Left forelimb (tissue), 1 donor: Measurements from ENCODE around the gene DKK2.
"Not testable (repeated sequence)": the region's sequence is repeated elsewhere in the genome, so short reads cannot be mapped to it uniquely, and the experiment has no call there.

Experiments
- DNase-seq: peaks from one replicate; pipeline ENCODE4 v3.0.0-alpha.2; 2018; ENCODE audit warnings: low spot score

The DKK2 gene

GRCh38 chr4:106909486-106910188 lies 126.5 kb downstream of the DKK2 start:
- DNase-seq, result no peak

- DNase-seq, result not testable (repeated sequence)
Measured at GRCh38 chr4:106908049-106908448, 128.1 kb downstream of the DKK2 start.

DNA sequence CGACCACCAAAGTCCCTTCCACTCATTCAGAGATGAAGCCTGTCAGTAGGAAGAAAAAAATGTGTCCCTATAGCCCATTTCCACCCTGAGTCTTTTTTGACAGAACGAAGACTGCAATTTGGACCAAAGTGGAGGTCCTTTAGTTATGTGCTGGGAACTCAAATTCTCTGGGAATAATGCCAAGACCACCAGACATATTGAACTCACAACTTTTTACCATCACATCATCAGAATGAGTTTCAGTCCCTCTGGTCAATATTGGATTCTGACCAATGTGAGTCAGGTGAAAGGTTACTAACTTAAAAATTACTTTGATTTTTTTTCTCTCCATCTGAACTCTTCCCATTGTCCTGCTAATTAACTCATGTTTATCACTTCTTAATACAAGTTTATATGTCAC lies 128.9 kb downstream of the DKK2 start:
- DNase-seq, result no peak

DNA sequence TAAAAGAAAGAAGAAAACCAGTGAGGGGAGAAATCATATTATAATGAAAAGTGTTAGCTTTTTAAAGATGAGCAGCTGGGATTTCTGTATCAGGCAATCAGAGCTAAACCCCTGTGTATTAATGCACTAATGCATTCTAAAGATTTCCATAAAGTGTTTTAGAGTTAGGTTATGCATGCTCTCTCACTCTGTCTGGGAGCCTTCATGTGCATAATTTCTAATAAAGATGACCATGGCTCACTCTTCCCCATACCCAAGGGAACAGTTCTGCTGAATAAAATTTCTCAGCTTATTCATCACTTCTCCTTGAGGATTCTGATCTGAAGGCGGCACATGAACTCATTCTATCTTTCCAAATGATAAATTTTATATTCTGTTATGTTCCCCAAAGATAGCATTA lies 129.4 kb downstream of the DKK2 start:
- no peak for DNase-seq

GRCh38 chr4:106898621-106899230 lies 137.4 kb downstream of the DKK2 start:
- no peak for DNase-seq

GRCh38 chr4:106893903-106894302 lies 142.2 kb downstream of the DKK2 start:
- DNase-seq, result no peak

DNA sequence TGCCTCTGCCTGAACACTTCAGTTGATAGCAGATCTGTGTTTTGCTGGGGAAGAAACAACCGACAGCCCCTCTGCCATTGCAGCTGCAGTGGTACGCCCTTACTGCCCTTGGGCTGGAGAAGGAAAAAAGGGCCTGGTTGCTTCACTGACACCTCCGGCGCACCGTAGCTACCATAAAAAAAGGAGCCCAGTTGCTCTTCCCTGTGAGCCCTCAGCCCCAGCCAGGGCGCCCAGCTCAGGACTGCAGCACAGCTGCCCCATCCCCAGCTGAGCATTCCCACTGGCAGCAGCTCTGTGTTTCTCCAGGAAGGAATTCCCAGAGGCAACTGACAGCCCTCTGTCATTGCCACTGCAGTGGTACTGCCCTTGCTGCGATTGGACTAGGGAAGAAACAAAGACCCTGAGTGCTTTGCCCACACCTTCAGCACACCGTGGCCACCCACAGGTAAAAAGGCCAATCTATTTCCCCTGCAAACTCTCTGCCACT lies 142.7 kb downstream of the DKK2 start:
- DNase-seq, result no peak

DNA sequence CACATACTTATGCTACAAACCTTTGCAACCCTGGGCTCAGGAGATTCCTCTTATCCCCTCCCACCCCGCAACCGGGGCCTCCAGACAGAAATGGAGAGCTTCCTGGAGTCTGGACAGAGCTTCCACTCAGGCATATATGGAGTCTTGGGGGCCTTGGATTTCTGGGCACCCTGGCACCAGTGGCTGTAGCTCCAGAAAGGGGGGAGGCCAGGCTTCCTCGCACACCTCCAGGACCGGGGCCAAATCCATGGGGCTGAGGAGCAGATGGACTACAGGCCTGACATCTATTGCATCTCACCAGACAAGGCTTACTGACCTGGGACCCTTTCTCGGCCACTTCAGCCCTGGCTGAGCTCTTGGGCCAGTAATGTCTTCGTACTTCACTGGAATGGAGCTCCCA lies 143.3 kb downstream of the DKK2 start:
- no peak for DNase-seq

DNA sequence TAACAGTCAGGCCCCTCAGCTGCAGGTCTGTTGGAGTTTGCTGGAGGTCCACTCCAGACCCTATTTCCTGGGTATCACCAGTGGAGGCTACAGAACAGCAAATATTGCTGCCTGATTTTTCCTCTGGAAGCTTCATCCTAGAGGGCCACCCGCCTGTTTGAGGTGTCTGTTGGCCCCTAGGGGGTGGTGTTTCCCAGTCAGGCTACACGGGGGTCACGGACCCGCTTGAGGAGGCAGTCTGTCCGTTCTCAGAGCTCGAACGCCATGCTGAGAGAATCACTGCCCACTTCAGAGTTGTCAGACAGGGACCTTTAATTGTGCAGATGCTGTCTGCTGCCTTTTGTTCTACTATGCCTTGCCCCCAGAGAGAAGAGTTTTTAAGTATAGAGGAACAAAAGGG lies 160.8 kb downstream of the DKK2 start:
- DNase-seq, result no peak
